Measurements from ENCODE around the gene CNST. TPM values are rescaled to one million over a fixed set of nuclear protein-coding genes. Genes with fewer than 3 reads are reported as not detected.
A peak's percentile ranks its signal among the peaks of the same experiment; 100 is the strongest.

Gene CNST
- total RNA-seq, 1 donor from 2014 or later, result 35.2 TPM

DNA sequence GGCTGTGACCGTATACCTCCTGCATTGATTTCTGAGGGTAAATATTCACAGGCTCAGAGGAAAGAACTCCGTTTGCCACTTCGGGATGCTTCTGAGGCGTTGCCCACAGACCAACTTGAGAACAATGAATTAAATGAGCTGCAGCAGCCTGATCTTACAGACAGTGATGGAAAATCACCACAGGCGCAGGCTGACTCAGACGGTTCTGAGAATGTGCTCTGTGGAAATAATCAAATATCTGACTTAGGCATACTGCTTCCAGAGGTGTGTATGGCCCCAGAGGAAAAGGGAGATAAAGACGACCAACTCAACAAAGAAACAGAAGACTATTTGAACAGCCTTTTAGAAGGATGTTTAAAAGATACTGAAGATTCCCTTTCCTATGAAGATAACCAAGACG lies 81.3 kb downstream of the CNST start:
- H3K36me3 Mint-ChIP-seq (ENCODE audit: low read depth), result peaks cover 68% of the 10 kb centered on the region
- no peak overlapping the region for H3K27ac Mint-ChIP-seq
- POLR2A ChIA-PET, result no interaction called here
- intact Hi-C loops (cut with micrococcal nuclease), result no loop called here
- CTCF ChIA-PET, result no interaction called here
- ATAC-seq (ENCODE audit: low read depth) (no peak), DNase-seq (no peak)
- no peak overlapping the region for H3K4me3 Mint-ChIP-seq
- TF ChIP-seq, protein P1, sequence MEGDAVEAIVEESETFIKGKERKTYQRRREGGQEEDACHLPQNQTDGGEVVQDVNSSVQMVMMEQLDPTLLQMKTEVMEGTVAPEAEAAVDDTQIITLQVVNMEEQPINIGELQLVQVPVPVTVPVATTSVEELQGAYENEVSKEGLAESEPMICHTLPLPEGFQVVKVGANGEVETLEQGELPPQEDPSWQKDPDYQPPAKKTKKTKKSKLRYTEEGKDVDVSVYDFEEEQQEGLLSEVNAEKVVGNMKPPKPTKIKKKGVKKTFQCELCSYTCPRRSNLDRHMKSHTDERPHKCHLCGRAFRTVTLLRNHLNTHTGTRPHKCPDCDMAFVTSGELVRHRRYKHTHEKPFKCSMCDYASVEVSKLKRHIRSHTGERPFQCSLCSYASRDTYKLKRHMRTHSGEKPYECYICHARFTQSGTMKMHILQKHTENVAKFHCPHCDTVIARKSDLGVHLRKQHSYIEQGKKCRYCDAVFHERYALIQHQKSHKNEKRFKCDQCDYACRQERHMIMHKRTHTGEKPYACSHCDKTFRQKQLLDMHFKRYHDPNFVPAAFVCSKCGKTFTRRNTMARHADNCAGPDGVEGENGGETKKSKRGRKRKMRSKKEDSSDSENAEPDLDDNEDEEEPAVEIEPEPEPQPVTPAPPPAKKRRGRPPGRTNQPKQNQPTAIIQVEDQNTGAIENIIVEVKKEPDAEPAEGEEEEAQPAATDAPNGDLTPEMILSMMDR (IDR thresholded peaks at IDR 0.05), result no peak
- no peaks in the 10 kb centered on the region for H3K27me3 Mint-ChIP-seq
- peaks cover 19% of the 10 kb centered on the region for H3K4me1 Mint-ChIP-seq
- no peaks in the 10 kb centered on the region for H3K9me3 Mint-ChIP-seq

DNA sequence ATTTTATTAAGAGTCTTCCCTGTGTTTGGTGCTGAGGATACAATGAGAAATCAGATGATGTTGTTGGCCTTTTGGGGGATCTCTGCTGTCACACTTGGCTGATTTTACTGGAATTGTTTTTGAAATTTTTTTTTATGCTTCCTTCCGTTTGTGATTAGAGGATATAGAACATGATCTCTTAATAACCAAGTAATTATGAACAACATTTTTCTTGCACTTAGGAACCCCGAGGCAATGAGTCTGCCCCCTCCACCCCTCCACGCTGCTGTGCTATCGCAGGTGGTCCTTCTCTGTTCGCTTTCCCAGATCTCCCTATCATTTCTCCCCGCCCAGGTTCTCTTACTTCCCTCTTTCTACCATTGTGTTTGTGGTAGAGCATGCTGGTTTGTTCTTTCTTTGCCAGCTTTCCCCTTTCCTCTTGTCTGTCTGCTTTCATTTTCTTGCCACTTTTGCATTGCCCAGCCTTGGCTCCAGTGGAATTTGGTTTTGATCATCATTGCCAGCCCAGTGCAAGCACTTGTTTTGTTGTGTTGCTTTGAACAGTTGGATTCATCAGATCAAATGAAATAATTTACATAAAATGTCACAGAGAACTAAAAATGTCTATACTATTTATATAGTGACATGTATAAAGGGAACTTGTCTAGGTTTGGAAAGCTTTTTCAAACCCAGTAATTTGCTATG lies 84.9 kb downstream of the CNST start:
- H3K27ac Mint-ChIP-seq, result peak overlapping the region; percentile 27
- DNase-seq (no peak), ATAC-seq (ENCODE audit: low read depth) (no peak)
- H3K4me1 Mint-ChIP-seq, result peaks cover 14% of the 10 kb centered on the region
- peak overlapping the region; percentile 6 for H3K4me3 Mint-ChIP-seq
- POLR2A ChIA-PET, result no interaction called here
- CTCF ChIA-PET, result no interaction called here
- no peaks in the 10 kb centered on the region for H3K27me3 Mint-ChIP-seq
- no peaks in the 10 kb centered on the region for H3K9me3 Mint-ChIP-seq
- TF ChIP-seq, protein P1 (IDR thresholded peaks at IDR 0.05), result no peak
- H3K36me3 Mint-ChIP-seq (ENCODE audit: low read depth), result peaks cover 62% of the 10 kb centered on the region
- intact Hi-C loops (cut with micrococcal nuclease), result no loop called here

DNA sequence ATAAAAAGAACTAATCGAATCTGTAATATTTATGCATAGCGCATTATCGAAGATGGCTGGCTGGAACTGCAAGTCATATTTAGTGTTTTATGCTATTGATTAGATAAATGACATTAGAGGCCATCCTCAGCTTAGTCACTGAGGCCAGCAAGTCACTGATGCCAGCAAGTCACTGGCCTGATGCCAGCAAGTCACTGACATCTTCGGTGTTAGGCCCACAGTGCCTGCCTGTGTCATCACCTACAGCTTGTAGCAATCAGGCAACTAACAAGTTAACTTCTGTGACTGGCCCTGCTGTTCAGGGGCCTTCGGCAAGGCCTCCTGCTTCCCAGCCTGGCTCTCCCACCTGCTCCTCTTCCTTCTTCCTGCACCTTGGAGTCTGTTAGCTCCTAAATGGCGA lies 92.3 kb downstream of the CNST start:
- intact Hi-C loops (cut with micrococcal nuclease), result no loop called here
- H3K36me3 Mint-ChIP-seq (ENCODE audit: low read depth), result peaks cover 55% of the 10 kb centered on the region
- H3K4me3 Mint-ChIP-seq, result no peak overlapping the region
- peaks cover 27% of the 10 kb centered on the region for H3K4me1 Mint-ChIP-seq
- H3K9me3 Mint-ChIP-seq, result no peaks in the 10 kb centered on the region
- H3K27ac Mint-ChIP-seq, result peak overlapping the region; percentile 36
- H3K27me3 Mint-ChIP-seq, result no peaks in the 10 kb centered on the region
- DNase-seq (no peak), ATAC-seq (ENCODE audit: low read depth) (no peak)
- TF ChIP-seq, protein P1 (IDR thresholded peaks at IDR 0.05), result no peak
- CTCF ChIA-PET, result no interaction called here
- POLR2A ChIA-PET, result no interaction called here

DNA sequence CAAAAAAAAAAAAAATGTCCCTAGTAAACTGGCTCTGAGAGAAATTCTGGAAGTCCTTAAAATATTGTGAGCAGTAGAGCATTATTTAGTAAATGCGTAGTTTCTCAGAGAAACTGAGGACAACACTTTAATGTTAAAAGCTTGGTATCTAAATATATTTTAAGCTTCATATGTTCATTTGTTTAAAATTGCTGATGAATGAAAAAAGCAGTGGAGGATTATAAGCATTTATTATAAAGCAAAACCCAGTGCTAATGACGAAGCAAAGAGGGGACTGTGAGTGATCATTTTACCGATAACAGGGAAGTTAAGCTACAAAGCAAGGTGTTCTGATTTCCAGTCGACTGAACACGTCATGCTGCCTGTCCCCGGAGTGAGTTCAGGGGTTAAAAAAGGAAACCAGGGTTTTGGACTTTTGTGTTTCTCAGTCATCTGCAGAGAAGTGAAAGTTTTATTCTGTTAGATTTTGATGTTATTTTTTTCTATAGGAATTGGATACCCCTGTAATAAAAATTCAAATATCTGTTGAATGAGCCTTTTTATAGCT lies 93.4 kb downstream of the CNST start:
- H3K4me3 Mint-ChIP-seq, result no peak overlapping the region
- peak overlapping the region; percentile 36 for H3K27ac Mint-ChIP-seq
- ChIA-PET POLR2A (interaction anchor here (0.6 to 0.8 kb wide), 3 partner anchors 93 to 153 kb away, joined by 3 to 5 read pairs (median 3); partner anchors contain the start of genes CNST, SMYD3 and TFB2M), CTCF (interaction anchor here (0.6 kb wide), 1 partner anchor 153 kb away, joined by 3 read pairs; the partner anchor contains the start of gene SMYD3)
- H3K27me3 Mint-ChIP-seq, result no peaks in the 10 kb centered on the region
- no peaks in the 10 kb centered on the region for H3K9me3 Mint-ChIP-seq
- H3K4me1 Mint-ChIP-seq, result peaks cover 27% of the 10 kb centered on the region
- TF ChIP-seq, protein P1 (IDR thresholded peaks at IDR 0.05), result no peak
- intact Hi-C loops (cut with micrococcal nuclease), result no loop called here
- peak; percentile 74 for ATAC-seq (ENCODE audit: low read depth)
- peaks cover 51% of the 10 kb centered on the region for H3K36me3 Mint-ChIP-seq (ENCODE audit: low read depth)
- DNase-seq, result no peak

DNA sequence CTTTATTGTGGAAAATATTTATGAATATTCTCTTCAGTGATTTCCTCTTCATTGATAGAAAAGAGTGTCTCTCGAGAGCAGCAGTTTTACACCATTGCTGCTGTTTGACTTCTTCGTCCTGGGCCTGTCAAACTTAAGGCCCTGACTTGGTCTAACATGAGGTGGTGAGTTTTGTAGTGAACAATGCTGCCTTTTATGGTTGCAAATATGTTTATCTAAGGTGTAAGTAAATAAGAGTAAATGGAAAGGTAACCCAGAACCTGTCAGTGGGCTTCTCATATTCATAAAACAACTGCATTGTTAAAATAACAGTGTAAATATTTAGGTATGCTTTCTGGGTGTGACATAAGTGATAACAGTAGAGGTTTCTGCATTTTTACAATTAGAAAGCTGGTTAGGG lies 95.2 kb downstream of the CNST start:
- peak overlapping the region; percentile 22 for H3K27ac Mint-ChIP-seq
- no peak overlapping the region for H3K4me3 Mint-ChIP-seq
- H3K4me1 Mint-ChIP-seq, result peaks cover 27% of the 10 kb centered on the region
- CTCF ChIA-PET, result no interaction called here
- DNase-seq (no peak), ATAC-seq (ENCODE audit: low read depth) (no peak)
- no peaks in the 10 kb centered on the region for H3K9me3 Mint-ChIP-seq
- POLR2A ChIA-PET, result no interaction called here
- intact Hi-C loops (cut with micrococcal nuclease), result no loop called here
- H3K36me3 Mint-ChIP-seq (ENCODE audit: low read depth), result peaks cover 56% of the 10 kb centered on the region
- H3K27me3 Mint-ChIP-seq, result no peaks in the 10 kb centered on the region
- TF ChIP-seq, protein P1 (IDR thresholded peaks at IDR 0.05), result no peak
